MM.1S (cell line): ENCODE results near the gene ATP4A.

Experiments
- CTCF ChIP-seq: fragments of 300-600 bp; sonication (generic); IDR thresholded peaks from 2 replicates; pipeline ENCODE4 v1.5.1; 2016; ENCODE audit warnings: antibody characterized with exemption, low read length, mixed read lengths
- EZH2phosphoT487 ChIP-seq: fragments of 300-600 bp; sonication (generic); IDR thresholded peaks from 2 replicates; pipeline ENCODE4 v1.6.1; 2018; ENCODE audit warnings: antibody characterized with exemption, low read length

GRCh38 chr19:35528218-35529038 lies 35.0 kb downstream of the ATP4A start, which contains the start of gene SBSN:
- no peak for TF ChIP-seq CTCF
- no peak for TF ChIP-seq EZH2phosphoT487
